ENCODE results near the gene OAF.
"Not testable (repeated sequence)": the region's sequence is repeated elsewhere in the genome, so short reads cannot be mapped to it uniquely, and the experiment has no call there.

The OAF gene

DNA sequence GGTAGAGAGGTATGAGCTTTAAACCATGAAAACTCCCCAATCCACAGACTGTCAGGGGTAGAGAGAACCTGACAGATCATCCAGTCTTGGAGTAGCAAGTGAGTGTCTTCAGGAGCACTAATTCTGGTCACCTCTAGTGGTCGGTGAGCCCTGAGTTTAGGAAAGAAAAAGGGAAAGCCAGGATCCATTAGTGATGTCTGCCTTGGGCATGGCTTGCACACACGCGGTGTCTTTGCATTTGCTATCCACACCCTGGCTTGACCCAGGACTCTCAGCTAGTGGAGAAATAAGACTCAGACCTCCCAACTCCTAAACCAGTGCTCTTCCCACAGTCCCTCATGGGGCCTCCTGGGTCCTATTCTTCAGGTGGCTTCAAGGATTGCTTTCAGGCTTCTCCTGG lies 48.4 kb downstream of the OAF start:
- Histone ChIP-seq H3K4me3 (no peak overlapping the region), H3K27ac (no peak overlapping the region), H3K27me3 (peaks cover 10% of the 10 kb centered on the region; the same call in 1 of the 2 replicates), H3K36me3 (no peaks in the 10 kb centered on the region), H3K9me3 (no peaks in the 10 kb centered on the region), H4K20me1 (no peaks in the 10 kb centered on the region), H3K4me1 (peaks cover 9% of the 10 kb centered on the region), H3K9ac (no peak overlapping the region), H3K4me2 (no peak overlapping the region)
- TF ChIP-seq Cebpa-rat (IDR thresholded peaks at IDR 0.05): no peak

DNA sequence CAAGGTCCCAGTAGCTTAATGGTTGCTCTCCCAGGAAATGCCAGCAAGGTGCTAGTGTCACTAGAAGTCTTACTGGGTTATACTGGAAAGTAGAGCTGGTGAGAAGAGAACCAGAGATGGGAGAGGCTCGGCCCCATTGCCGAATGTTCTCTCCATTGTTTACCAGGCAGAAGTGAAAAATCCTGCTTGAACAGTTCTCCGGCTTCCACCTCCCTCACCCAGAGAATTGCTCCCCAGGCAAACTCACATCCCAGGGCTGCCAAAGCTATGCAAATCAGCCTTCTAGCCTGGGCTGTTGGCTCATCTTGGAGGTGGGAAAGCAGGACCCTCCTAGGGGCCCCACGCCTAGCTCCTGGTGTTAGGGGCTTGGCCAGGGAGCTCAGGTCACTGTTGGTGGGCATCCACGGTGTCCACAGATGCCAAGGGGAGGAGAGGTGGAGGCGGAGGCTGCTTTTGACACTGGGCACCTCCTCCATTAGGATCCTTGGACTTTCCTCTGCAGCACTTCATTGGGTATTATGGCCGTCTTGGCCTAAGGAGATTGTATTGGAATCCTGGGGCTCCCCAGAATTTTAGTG lies 49.2 kb downstream of the OAF start:
- Histone ChIP-seq H3K27me3 (peaks cover 8% of the 10 kb centered on the region; the same call in 1 of the 2 replicates), H3K36me3 (no peaks in the 10 kb centered on the region), H4K20me1 (no peaks in the 10 kb centered on the region), H3K27ac (no peak overlapping the region), H3K9me3 (no peaks in the 10 kb centered on the region), H3K4me1 (peaks cover 5% of the 10 kb centered on the region), H3K9ac (no peak overlapping the region), H3K4me2 (no peak overlapping the region), H3K4me3 (no peak overlapping the region)
- no peak for TF ChIP-seq Cebpa-rat (IDR thresholded peaks at IDR 0.05)

DNA sequence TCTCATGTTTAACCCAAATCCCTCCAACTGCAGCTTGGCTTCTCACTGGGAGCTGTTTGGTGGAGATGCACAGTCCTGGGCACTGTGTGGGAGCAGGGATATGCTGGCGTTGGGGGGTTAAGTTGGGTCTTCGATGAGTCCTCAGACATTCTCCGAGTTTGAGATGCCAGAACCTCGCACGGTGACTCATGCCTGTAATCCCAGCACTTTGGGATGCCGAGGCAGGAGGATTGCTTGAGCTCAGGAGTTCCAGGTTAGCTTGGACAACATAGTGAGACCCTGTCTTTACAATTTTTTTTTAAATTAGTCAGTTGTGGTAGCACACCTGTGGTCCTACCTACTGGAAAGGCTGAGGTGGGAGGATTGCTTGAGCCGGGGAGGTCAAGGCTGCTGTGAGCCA lies 49.8 kb downstream of the OAF start:
- no peaks in the 10 kb centered on the region for H3K4me1 ChIP-seq
- no peak overlapping the region for H3K4me2 ChIP-seq
- no peaks in the 10 kb centered on the region for H3K36me3 ChIP-seq
- no peak overlapping the region for H3K4me3 ChIP-seq
- H3K9ac ChIP-seq: no peak overlapping the region
- H3K27me3 ChIP-seq: peaks cover 3% of the 10 kb centered on the region; the same call in 1 of the 2 replicates
- H4K20me1 ChIP-seq: no peaks in the 10 kb centered on the region
- no peak for TF ChIP-seq Cebpa-rat (IDR thresholded peaks at IDR 0.05)
- H3K9me3 ChIP-seq: no peaks in the 10 kb centered on the region
- H3K27ac ChIP-seq: no peak overlapping the region

DNA sequence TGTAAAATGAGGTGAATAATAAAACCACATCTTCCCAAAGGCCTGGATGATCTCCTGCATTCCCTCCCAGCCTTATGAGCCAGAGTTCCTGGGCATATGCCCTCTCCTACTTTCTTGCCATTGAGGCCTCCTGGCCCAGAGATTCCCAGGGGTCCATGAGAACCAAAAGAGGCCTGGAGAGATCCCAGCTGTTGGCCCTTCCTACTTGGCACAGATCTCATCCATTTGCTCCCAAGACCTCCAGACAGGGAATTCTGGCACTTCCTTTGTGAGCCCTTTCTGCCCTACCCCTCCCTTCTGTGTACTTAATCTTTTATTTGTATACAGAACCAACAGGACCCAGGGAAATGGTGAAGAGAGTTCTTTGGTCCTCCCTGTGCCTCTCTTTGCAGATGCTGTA lies 50.5 kb downstream of the OAF start:
- no peak overlapping the region for H3K27ac ChIP-seq
- H3K4me2 ChIP-seq: no peak overlapping the region
- no peaks in the 10 kb centered on the region for H3K9me3 ChIP-seq
- no peaks in the 10 kb centered on the region for H3K4me1 ChIP-seq
- H3K36me3 ChIP-seq: no peaks in the 10 kb centered on the region
- no peak overlapping the region for H3K4me3 ChIP-seq
- no peak for TF ChIP-seq Cebpa-rat (IDR thresholded peaks at IDR 0.05)
- H3K9ac ChIP-seq: no peak overlapping the region
- H3K27me3 ChIP-seq: no peaks in the 10 kb centered on the region
- H4K20me1 ChIP-seq: no peaks in the 10 kb centered on the region

DNA sequence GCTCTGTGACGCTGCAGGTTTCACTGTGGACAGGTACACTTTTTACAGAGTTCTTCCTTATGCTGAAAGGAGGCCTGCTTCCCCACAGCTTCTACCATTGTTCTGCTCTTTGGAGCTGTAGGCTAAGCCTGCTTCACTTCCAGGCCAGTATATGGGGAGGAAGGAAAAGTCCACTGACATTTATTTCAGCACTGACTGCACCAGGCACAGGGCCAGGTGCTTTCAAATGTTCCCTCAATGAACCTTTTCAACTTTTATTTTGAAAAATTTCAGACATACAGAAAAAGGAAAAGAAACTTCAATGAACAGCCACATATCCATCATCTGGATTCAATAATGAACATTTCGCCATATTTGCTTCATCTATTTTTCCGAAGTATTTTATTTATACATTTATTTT lies 51.1 kb downstream of the OAF start:
- no peaks in the 10 kb centered on the region for H4K20me1 ChIP-seq
- no peaks in the 10 kb centered on the region for H3K9me3 ChIP-seq
- no peak overlapping the region for H3K4me3 ChIP-seq
- H3K4me2 ChIP-seq: no peak overlapping the region
- no peak for TF ChIP-seq Cebpa-rat (IDR thresholded peaks at IDR 0.05)
- H3K27ac ChIP-seq: no peak overlapping the region
- no peak overlapping the region for H3K9ac ChIP-seq
- H3K27me3 ChIP-seq: no peaks in the 10 kb centered on the region
- H3K4me1 ChIP-seq: no peaks in the 10 kb centered on the region
- H3K36me3 ChIP-seq: no peaks in the 10 kb centered on the region

DNA sequence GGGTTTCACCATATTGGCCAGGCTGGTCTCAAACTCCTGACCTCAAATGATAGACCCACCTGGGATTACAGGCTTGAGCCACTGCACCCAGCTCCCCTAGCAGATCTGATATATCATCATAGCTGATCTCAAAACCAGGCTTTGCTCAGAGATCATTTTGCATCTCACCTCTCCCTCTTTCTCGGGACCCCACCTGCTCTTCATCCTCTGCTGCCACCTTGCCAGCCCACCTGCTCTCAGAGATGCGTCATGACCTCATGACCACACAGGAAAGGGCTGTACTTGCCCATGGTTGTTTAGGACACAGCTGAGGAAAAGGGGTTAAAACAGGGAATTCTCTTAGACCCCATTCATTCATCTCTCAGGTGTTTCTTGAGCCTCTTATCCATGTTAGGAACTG lies 56.5 kb downstream of the OAF start:
- Histone ChIP-seq H3K9me3 (no peaks in the 10 kb centered on the region), H3K4me3 (no peak overlapping the region), H4K20me1 (no peaks in the 10 kb centered on the region), H3K36me3 (no peaks in the 10 kb centered on the region), H3K27me3 (no peaks in the 10 kb centered on the region), H3K4me2 (no peak overlapping the region), H3K9ac (no peak overlapping the region), H3K4me1 (peaks cover 12% of the 10 kb centered on the region), H3K27ac (no peak overlapping the region)
- no peak for TF ChIP-seq Cebpa-rat (IDR thresholded peaks at IDR 0.05)

DNA sequence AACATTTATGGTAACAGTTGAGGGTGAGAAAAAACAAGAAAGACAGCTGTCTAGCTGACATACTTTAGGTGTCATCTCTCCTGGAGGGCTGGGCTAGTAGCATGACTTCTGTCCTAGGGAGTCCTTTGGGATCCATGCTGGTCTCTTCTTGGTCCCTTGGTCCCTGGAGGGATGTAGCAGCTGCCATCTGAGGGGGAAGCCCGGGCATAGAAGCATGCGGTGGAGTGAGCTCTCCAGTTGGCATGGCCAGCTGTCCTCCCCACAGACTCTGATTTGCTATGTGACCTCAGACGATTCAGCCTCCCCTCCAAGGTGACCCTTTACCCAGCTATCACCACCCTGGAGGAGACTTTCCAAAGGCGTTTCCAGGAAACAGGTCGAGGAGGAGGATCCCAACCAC lies 57.9 kb downstream of the OAF start:
- Histone ChIP-seq H3K4me3 (no peak overlapping the region), H3K4me2 (peak overlapping the region; percentile 53), H3K36me3 (no peaks in the 10 kb centered on the region), H4K20me1 (no peaks in the 10 kb centered on the region), H3K9me3 (no peaks in the 10 kb centered on the region), H3K4me1 (peaks cover 12% of the 10 kb centered on the region), H3K27me3 (no peaks in the 10 kb centered on the region), H3K9ac (no peak overlapping the region), H3K27ac (no peak overlapping the region)
- no peak for TF ChIP-seq Cebpa-rat (IDR thresholded peaks at IDR 0.05)

DNA sequence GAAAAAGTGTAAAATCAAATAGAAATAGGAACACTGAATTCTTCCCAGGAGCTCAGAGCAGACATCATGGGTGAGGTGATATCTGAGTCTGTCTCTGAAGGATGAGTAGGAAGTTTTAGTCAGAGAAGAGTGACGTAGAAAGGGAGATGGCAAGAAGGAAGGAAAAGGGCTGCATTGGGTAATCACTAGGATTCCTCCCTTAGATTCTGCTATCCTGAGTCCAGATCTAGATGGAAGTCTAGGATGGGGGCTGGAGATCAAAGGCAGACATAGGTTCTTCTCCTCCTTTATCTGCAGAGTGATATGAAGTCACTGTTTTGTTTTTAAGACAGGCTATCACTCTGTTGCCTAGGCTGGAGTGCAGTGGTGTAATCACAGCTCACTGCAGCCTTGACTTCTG lies 59.6 kb downstream of the OAF start:
- TF ChIP-seq Cebpa-rat (IDR thresholded peaks at IDR 0.05): no peak
- Histone ChIP-seq H3K9ac (no peak overlapping the region), H3K4me3 (no peak overlapping the region), H3K4me1 (peaks cover 12% of the 10 kb centered on the region), H3K27me3 (no peaks in the 10 kb centered on the region), H3K27ac (no peak overlapping the region), H4K20me1 (no peaks in the 10 kb centered on the region), H3K36me3 (no peaks in the 10 kb centered on the region), H3K4me2 (no peak overlapping the region), H3K9me3 (no peaks in the 10 kb centered on the region)

DNA sequence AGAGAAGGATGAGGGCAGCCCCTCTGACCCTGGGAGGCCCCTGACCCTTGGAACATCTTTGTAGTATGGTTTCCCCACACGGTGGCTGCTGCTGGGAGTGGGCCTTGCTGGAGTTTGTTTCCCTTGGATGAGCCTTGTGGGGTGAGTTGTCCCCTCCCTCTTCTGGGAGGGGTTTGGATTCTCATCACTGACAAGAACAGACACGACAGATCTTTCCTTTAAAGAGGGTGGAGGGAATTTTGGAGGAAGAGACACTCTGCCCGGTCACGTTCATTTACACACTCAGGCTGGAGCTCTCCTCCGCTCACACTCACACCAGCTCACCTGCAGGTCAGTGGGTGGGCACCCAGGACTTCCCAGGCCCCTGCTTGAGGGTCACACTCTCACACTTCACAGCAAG lies 60.8 kb downstream of the OAF start:
- H3K27me3 ChIP-seq: no peaks in the 10 kb centered on the region
- H3K9me3 ChIP-seq: no peaks in the 10 kb centered on the region
- no peak overlapping the region for H3K4me2 ChIP-seq
- H3K4me3 ChIP-seq: no peak overlapping the region
- no peak overlapping the region for H3K27ac ChIP-seq
- peaks cover 12% of the 10 kb centered on the region for H3K4me1 ChIP-seq
- no peak for TF ChIP-seq Cebpa-rat (IDR thresholded peaks at IDR 0.05)
- no peaks in the 10 kb centered on the region for H3K36me3 ChIP-seq
- no peaks in the 10 kb centered on the region for H4K20me1 ChIP-seq
- no peak overlapping the region for H3K9ac ChIP-seq

DNA sequence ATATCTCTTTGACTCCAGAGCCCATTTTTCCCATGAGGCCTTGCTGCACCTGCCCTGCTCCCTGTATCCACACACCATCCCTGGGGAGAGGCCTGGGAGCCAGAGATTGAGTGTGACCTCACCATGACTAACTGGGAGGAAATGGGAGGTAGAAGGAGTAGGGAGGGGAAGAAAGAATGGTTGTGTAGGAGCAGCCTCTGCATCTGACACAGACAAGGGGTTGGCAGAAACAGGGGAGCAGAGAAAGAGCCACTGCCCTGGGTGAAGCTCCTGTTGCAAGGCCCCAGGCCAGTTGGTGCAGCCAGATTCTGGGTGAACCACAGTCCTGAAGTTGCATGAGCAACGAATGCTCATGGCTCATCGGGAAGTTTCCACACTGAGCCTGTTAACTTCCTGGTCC lies 61.5 kb downstream of the OAF start:
- no peak overlapping the region for H3K4me3 ChIP-seq
- H3K4me2 ChIP-seq: no peak overlapping the region
- H3K36me3 ChIP-seq: no peaks in the 10 kb centered on the region
- H3K27me3 ChIP-seq: no peaks in the 10 kb centered on the region
- H3K4me1 ChIP-seq: peaks cover 12% of the 10 kb centered on the region
- H3K27ac ChIP-seq: no peak overlapping the region
- no peak overlapping the region for H3K9ac ChIP-seq
- TF ChIP-seq Cebpa-rat (IDR thresholded peaks at IDR 0.05): no peak
- no peaks in the 10 kb centered on the region for H3K9me3 ChIP-seq
- H4K20me1 ChIP-seq: no peaks in the 10 kb centered on the region

DNA sequence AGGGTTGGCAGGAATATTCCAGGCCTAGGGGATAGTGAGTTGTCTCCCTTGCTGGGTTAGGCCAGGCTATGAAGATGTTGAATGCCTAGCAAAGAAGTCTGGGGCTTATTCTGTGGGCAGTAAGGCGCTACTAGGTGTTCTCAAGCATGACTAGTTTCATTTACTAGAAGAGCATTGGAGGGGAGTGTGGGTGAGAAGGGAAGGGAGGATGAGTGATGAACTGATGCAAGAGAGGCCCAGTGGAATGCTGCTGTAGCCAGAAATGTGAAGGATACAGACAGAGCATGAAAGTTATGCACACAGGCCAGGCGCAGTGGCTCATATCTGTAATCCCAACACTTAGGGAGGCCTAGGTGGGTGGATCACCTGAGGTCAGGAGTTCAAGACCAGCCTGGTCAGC lies 62.6 kb downstream of the OAF start:
- H3K9me3 ChIP-seq: no peaks in the 10 kb centered on the region
- no peak overlapping the region for H3K4me3 ChIP-seq
- no peak for TF ChIP-seq Cebpa-rat (IDR thresholded peaks at IDR 0.05)
- no peak overlapping the region for H3K4me2 ChIP-seq
- H4K20me1 ChIP-seq: no peaks in the 10 kb centered on the region
- peaks cover 8% of the 10 kb centered on the region for H3K4me1 ChIP-seq
- H3K27me3 ChIP-seq: no peaks in the 10 kb centered on the region
- no peak overlapping the region for H3K9ac ChIP-seq
- no peaks in the 10 kb centered on the region for H3K36me3 ChIP-seq
- H3K27ac ChIP-seq: no peak overlapping the region

DNA sequence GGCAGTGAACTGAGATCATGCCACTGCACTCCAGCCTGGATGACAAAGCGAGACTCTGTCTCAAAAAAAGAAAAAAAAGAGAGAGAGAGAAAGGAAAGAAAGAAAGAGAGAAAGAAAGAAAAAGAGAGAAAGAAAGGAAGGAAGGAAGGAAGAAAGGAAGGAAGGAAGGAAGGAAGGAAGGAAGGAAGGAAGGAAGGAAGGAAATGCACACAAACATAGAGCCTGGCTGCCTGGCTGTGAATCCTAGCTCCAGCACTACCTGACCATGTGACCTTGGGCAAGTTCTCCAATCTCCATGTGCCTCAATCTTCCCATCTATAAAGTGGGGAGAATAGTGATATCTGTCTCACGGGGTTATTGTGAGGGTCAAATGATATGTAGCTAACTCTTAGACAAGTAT lies 63.1 kb downstream of the OAF start:
- not testable (repeated sequence) for H3K9me3 ChIP-seq, H3K4me3 ChIP-seq, H3K27ac ChIP-seq

More for the DNA sequence above, 63.1 kb downstream of the OAF start:
- not testable (repeated sequence) for H4K20me1 ChIP-seq, H3K36me3 ChIP-seq, H3K4me2 ChIP-seq, H3K27me3 ChIP-seq, H3K9ac ChIP-seq, H3K4me1 ChIP-seq

Measured in BLaER1 (cell line).